Endothelial cell (in vitro differentiated cells): Measurements from ENCODE around the gene ITGA8. TPM values are rescaled to one million over a fixed set of nuclear protein-coding genes. Genes with fewer than 3 reads are reported as not detected.

ENCODE experiments used
- DNase-seq: peaks from one replicate; pipeline ENCODE4 v3.0.0; 2021; ENCODE audit warnings: low spot score
- H3K27ac Mint-ChIP-seq: one replicate; pipeline ENCODE4 v1.8.0; 2021; ENCODE audit warnings: mixed read lengths, inconsistent platforms; ENCODE audit not compliant: unreplicated experiment
- H3K27me3 Mint-ChIP-seq: one replicate; pipeline ENCODE4 v1.8.0; 2021; ENCODE audit warnings: mild to moderate bottlenecking, moderate library complexity, mixed read lengths, inconsistent platforms; ENCODE audit not compliant: unreplicated experiment
- H3K36me3 Mint-ChIP-seq: one replicate; pipeline ENCODE4 v1.8.0; 2021; ENCODE audit warnings: mild to moderate bottlenecking, low read depth, mixed read lengths, inconsistent platforms; ENCODE audit not compliant: unreplicated experiment
- H3K4me1 Mint-ChIP-seq: one replicate; pipeline ENCODE4 v1.8.0; 2021; ENCODE audit warnings: mild to moderate bottlenecking, mixed read lengths, inconsistent platforms; ENCODE audit not compliant: unreplicated experiment
- H3K4me3 Mint-ChIP-seq: one replicate; pipeline ENCODE4 v1.8.0; 2021; ENCODE audit warnings: mild to moderate bottlenecking, mixed read lengths, inconsistent platforms; ENCODE audit not compliant: unreplicated experiment
- H3K9me3 Mint-ChIP-seq: one replicate; pipeline ENCODE4 v1.8.0; 2021; ENCODE audit warnings: mixed read lengths, inconsistent platforms; ENCODE audit not compliant: unreplicated experiment
- CTCF ChIP-seq: fragments of 200-600 bp; sonication (generic); IDR thresholded peaks from one replicate; pipeline ENCODE4 v1.5.0; 2021; ENCODE audit warnings: antibody characterized with exemption; ENCODE audit not compliant: unreplicated experiment
- total RNA-seq: library from RNA; stranded (reverse); fragmentation: NEBNext Ultra II Directional; extraction: Animal tissue kit (Norgen Biotek cat#: 25700); gene quantifications from one replicate; pipeline ENCODE4 v1.2.1, GENCODE V29; 2021; ENCODE audit not compliant: unreplicated experiment

ITGA8 gene
- total RNA-seq, 1 donor from 2014 or later: 0.51 TPM

DNA sequence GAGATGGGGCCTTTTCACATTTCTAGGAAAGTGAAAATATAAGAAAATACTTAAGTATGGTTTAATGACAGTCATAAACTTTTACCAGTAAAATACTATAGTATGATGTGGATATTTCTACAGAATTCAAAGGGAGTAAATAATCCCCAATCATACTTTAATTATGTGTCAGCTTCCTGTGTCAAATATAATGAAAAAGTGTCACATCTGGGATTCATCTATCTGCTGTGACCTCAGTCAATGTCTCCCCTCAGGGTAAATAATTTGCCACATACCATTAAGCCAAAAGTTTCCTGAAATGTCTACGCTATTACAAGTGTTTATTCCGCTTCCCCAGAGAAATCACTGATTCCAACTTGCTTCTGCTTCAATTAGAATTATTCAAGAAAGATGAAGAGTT, 110.5 kb downstream of the ITGA8 start:
- no peak for DNase-seq
- TF ChIP-seq CTCF: no peak
- Mint-ChIP-seq H3K9me3 (no peaks in the 10 kb centered on the region), H3K36me3 (no peaks in the 10 kb centered on the region), H3K4me3 (no peak overlapping the region), H3K27ac (no peak overlapping the region), H3K27me3 (no peaks in the 10 kb centered on the region), H3K4me1 (peaks cover 3% of the 10 kb centered on the region)

DNA sequence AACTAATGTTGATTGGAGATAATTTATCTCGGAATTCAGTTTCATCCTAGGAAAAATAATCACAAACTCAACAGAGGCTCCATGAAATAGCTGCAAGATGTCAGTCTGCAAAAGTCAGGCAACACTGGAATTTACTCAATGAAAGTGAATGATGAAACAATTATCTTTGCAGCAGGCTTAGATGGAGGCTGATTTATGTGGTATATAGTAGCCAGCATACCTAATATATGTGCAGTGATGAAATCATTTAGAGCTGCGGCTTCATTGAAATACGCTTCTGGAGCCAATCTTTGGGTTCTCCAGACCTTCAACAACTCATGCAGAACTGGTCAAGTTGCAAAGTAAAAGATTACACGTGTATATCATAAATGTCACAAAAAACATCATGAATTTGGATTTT, 113.3 kb downstream of the ITGA8 start:
- Mint-ChIP-seq H3K4me1 (peaks cover 18% of the 10 kb centered on the region), H3K27me3 (no peaks in the 10 kb centered on the region), H3K27ac (no peak overlapping the region)

DNA sequence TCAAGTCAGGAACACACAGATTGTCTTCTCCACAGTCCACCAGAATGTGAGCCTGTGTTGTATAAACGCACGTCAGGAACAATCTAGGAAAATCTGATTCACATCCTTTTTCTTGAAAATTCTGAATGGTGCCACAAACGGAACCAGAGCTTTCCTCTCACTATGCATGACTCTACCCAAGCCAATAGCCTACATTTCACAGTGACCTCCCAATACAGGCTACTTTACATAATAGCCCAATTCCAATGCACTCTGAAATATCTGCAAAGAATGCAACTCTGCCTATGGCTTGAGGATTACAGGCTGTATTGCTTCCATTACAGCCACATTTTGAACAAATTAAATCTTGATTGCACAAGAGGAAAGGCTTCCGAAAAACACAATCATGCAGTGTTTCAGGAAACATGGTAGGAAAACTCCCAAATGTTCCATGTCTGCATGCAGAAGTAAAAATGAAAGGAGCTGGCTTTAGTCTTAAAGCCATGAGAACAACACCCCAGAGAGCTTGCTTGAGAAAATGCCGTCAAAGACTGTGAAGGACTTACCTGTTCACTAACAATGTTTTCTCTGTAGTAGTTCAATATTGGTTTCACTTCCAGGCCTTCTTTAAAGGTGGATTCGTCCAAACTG, 113.9 kb downstream of the ITGA8 start:
- Mint-ChIP-seq H3K27ac (no peak overlapping the region), H3K9me3 (no peaks in the 10 kb centered on the region), H3K4me3 (no peak overlapping the region), H3K4me1 (peaks cover 18% of the 10 kb centered on the region), H3K27me3 (no peaks in the 10 kb centered on the region), H3K36me3 (no peaks in the 10 kb centered on the region)
- TF ChIP-seq CTCF: no peak
- no peak for DNase-seq

More for the DNA sequence above, 113.3 kb downstream of the ITGA8 start:
- TF ChIP-seq CTCF: no peak
- H3K4me3 Mint-ChIP-seq: no peak overlapping the region
- H3K36me3 Mint-ChIP-seq: no peaks in the 10 kb centered on the region
- DNase-seq: no peak
- no peaks in the 10 kb centered on the region for H3K9me3 Mint-ChIP-seq

GRCh38 chr10:15603446-15604011, 116.2 kb downstream of the ITGA8 start:
- no peak for TF ChIP-seq CTCF
- DNase-seq: peak; percentile 7
- Mint-ChIP-seq H3K4me3 (no peak overlapping the region), H3K27ac (no peak overlapping the region), H3K9me3 (no peaks in the 10 kb centered on the region), H3K27me3 (no peaks in the 10 kb centered on the region), H3K4me1 (peaks cover 20% of the 10 kb centered on the region), H3K36me3 (no peaks in the 10 kb centered on the region)

- Mint-ChIP-seq H3K4me3 (no peak overlapping the region), H3K4me1 (peaks cover 33% of the 10 kb centered on the region), H3K27ac (no peak overlapping the region), H3K27me3 (no peaks in the 10 kb centered on the region), H3K36me3 (no peaks in the 10 kb centered on the region), H3K9me3 (no peaks in the 10 kb centered on the region)
- DNase-seq: no peak
- no peak for TF ChIP-seq CTCF
These were observed 117.9 kb downstream of the ITGA8 start for GRCh38 chr10:15601819-15602218.
